SU-DHL-6 (cell line): ENCODE results near the gene SYT5.

Experiments
- EZH2phosphoT487 ChIP-seq: fragments of 200-600 bp; sonication (generic), shearing (Covaris generic); conservative IDR thresholded peaks from 2 replicates; pipeline ENCODE4 v1.6.1; 2018; ENCODE audit warnings: mild to moderate bottlenecking, antibody characterized with exemption, low read length, moderate library complexity, mixed read lengths
- TF ChIP-seq, protein P1 (sequence below): fragments of 200-600 bp; sonication (generic); IDR thresholded peaks from one replicate; pipeline ENCODE4 v1.5.1; 2017; ENCODE audit warnings: antibody characterized with exemption, mild to moderate bottlenecking, low read length, moderate library complexity; ENCODE audit not compliant: insufficient read depth, poor library complexity, severe bottlenecking

DNA sequence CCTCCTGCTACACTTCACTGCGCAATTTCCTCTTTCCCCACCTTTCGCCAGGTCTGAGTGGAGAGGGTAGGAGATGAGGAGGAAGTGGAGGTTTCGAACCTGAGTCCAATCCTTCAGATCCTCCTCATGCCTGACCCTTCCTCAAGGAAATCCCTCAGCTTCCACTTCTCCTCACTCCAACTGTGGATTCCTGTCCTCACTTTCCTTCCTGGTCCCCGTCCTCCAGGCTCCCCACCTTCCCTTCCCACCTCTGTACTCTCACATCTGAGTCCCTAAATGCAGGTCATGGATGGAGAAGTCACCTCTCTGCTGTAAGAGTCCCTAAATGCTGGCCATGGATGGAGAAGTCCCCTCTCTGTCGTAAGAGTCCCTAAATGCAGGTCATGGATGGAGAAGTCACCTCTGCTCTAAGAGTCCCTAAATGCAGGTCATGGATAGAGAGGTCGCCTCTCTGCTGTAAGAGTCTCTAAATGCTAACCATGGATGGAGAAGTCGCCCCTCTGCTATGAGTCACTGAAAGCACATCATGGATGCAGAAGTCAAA is 45.4 kb upstream of the SYT5 start:
- TF ChIP-seq, protein P1, sequence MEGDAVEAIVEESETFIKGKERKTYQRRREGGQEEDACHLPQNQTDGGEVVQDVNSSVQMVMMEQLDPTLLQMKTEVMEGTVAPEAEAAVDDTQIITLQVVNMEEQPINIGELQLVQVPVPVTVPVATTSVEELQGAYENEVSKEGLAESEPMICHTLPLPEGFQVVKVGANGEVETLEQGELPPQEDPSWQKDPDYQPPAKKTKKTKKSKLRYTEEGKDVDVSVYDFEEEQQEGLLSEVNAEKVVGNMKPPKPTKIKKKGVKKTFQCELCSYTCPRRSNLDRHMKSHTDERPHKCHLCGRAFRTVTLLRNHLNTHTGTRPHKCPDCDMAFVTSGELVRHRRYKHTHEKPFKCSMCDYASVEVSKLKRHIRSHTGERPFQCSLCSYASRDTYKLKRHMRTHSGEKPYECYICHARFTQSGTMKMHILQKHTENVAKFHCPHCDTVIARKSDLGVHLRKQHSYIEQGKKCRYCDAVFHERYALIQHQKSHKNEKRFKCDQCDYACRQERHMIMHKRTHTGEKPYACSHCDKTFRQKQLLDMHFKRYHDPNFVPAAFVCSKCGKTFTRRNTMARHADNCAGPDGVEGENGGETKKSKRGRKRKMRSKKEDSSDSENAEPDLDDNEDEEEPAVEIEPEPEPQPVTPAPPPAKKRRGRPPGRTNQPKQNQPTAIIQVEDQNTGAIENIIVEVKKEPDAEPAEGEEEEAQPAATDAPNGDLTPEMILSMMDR, result no peak
- TF ChIP-seq EZH2phosphoT487, result no peak
